ENCODE measurements around the gene PPP2R2D.

PPP2R2D gene

DNA sequence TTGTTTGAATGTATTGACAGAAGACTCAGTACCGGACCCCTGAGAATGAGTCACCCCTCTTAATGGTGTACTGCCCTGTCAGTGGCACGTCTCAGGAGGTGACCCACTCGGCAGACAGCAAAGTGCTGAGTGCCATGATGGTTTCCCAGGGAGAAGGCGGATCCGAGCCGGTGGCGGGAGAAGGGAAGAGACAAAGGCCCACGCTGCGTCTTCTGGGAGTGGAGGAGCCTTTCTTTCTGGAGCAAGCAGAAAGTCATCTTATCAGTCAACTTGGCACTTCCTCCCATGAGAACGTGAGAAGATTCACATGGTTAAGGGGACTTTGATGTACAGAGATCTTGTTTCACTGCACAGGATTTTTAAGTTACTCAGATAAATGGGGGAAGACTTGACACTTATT lies 14.6 kb upstream of the PPP2R2D start:
- FAIRE-seq (no peak), DNase-seq (ENCODE audit: insufficient read length, low spot score) (no peak)

DNA sequence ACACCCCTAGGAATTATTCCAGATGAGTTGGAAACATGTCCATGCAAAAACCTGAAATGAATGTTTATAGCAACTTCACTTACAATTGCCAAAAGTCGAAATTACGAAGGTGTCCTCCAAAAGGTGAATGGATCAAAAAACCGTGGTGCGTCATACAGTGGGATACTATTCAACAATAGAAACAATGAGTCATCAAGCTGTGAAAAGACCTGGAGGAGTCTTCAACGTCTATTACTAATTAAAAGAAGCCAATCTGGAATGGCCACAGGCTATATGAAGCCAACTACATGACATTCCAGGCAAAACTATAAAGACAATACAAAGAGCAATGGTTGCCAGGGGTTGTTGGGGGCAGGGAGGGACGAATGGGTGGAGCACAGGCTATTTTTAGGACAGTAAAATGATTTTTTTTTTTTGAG lies 12.6 kb upstream of the PPP2R2D start:
- FAIRE-seq (no peak), DNase-seq (ENCODE audit: insufficient read length, low spot score) (no peak)

DNA sequence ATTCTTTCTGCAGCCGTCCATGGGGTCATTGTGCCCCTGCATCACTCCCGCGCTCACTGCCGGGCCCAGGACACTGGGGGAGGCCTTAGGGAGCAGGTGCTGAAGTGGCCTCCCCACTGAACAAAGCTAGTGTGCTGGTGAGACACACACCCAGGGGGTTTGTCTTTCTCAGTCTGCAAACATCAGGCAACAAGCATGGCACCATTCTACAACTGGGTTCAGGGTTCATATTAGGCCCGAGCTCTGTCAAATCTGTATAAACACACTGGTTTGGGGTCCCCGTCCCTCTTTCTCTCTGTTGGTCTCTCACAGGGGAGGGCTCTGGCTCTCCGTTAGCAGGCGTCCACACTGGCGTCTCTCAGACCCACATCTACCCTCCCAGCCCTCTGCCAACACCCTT lies 11.1 kb upstream of the PPP2R2D start:
- DNase-seq (ENCODE audit: insufficient read length, low spot score): no peak
- no peak for FAIRE-seq

DNA sequence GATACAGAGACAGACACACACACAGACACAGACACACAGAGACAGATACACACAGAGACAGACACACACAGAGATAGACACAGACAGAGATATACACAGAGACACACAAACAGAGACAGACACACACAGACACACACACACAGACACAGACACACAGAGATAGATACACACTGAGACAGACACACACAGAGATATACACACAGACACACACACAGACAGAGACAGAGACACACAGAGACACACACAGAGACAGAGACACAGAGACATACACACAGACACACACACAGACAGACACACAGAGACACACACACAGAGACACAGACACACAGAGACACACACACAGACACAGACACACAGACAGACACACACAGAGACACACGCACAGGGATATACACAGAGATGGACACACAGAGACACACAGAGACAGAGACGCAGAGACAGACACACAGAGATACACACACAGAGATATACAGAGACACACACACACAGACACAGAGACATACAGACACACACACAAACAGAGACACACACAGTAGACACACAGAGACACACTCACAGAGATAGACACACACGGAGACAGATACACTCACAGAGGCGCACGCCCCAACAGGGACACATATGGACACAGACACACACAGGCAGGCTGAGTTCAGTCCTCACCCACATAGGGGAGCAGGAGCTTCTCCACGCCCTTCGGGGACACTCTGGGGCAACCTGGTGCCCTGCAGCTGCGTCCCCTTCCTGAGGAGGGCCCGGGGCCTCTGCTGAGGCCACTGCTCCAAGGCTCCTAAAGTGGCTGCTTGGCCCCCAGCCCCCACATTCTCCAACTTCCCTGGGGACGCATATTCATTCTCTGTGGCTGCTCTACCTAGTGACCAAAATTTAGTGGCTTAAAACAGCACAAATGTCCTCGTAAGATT lies 10.3 kb upstream of the PPP2R2D start:
- DNase-seq (ENCODE audit: insufficient read length, low spot score) (no peak), FAIRE-seq (no peak)

DNA sequence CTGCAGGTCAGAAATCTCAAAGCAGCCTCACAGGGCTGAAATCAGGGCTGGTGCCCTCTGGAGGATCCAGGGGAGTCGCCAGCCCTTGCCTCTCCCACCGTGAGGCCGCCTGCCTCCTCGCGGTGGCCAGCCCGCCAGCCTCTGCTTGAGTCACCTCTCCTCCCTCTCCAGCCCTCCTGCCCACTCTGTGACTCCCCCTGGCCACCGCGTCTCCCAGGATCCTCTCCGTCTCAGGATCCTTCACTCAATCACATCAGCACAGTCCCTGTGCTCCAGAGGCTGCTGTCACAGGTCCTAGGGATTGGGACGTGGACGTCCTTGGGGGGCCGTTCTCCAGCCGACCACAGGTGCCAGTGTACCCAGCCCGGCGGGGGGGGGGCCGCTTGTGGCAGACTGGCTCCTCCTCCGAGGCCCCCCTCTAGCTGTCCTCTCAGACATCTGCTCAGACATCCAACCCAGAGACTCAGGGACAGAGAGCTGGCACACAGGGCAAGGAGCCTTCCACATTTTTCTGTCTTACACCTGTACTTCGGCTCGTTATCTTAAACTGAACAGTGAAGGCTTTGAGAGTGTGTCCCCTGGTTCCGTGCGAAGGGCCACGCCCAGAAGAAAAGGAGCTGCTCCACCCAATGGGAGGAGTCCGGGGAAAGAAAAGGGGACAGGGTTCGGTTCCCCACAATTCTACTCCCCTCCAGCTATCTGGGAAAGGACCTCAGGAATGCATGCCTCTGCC lies 9.4 kb upstream of the PPP2R2D start:
- no peak for FAIRE-seq

DNA sequence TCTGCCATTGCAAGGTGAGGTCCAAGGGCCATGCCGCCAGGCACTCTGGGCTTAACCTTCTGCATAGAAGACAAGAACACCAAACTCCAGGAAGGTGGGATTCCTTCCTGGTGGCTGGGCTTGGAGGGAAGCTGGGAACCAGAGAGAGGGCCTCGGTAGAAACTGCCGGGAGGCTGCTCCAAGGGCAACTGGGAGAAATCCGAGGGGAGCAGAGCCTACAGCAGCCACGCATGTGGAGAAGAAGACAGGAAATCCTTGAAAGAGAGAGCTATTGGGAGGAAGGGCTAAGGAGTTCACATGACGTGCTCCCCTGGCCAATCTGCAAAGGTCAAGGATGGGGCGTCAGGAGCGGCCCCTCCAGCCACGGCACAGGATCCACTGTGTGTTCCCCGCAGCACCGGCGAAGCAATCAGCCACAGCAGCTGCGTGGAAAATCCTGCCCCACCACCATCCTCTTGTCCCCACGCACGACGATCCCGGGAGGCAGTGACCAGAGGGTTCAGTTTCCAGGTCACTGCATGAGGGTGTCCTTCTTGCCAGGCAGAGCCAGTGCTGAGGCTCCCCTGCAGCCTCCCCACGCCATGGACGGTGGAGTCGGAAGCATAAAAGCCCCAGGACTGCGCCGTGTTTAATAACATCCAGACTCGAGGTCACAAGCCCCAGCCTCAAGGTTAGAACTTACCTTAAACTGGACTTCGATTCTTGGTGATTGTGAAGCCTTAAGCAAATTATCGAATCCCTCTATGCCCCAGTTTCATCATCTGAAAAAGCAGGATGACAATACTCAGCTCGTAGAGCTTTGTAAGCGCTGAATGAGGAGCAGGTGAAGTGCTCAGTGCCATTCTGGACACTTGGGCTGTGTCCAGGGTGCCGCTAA lies 8.6 kb upstream of the PPP2R2D start:
- no peak for FAIRE-seq
- DNase-seq (ENCODE audit: insufficient read length, low spot score): no peak

More for the DNA sequence above, 9.4 kb upstream of the PPP2R2D start:
- peak; percentile 22 for DNase-seq (ENCODE audit: insufficient read length, low spot score)

DNA sequence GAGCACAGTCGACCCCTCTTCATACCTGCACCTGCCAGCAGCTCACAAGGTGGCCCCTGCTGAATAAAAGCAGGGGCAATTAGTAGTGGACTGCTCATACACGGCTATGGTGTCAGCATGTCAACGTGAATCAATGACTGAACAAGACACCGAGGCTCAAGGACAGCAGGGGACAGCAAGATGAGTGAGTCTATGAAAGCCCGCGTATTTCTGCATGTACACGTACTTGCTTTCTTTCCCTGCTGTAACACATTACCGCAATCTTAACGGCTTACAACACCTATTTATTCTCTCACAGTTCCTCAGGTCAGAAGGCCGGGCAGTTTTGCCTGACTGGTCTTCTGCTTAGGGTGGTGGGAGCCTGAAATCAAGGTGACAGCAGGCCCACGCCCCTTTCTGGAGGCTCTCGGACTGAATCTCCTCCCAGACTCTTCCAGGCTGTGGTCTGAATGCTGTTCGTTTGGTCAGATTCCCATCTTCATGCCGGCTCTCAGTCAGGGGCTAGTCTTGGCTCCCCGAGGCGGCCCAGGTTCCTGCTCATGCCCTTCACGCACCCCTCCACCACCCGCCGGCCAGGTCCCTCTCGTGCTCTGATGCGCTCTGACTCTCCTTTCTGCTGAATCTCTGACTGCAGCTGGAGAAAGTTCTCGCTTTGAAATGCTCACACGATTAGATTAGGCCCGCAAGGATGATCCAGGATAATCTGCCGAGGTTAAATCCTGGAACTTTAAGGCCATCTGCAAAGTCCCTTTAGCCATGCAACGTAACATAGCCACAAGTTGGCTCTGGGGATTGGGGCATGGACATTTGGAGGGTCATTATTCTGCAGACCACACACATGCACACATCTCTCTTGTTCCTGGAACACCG lies 7.8 kb upstream of the PPP2R2D start:
- FAIRE-seq: no peak

DNA sequence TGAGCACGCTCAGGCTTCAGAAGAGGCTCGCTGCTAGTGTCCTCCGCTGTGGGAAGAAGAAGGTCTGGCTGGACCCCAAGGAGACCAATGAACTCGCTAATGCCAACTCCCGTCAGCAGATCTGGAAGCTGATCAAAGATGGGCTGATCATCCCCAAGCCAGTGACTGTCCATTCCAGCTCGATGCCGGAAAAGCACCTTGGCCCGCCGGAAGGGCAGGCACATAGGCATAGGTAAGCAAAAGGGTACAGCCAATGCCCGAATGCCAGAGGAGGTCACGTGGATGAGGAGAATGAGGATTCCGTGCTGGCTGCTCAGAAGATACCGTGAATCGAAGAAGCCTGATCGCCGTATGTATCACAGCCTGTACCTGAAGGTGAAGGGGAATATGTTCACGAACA lies 5.7 kb upstream of the PPP2R2D start:
- DNase-seq (ENCODE audit: insufficient read length, low spot score) (no peak), FAIRE-seq (no peak)

More for the DNA sequence above, 7.8 kb upstream of the PPP2R2D start:
- DNase-seq (ENCODE audit: insufficient read length, low spot score): no peak

DNA sequence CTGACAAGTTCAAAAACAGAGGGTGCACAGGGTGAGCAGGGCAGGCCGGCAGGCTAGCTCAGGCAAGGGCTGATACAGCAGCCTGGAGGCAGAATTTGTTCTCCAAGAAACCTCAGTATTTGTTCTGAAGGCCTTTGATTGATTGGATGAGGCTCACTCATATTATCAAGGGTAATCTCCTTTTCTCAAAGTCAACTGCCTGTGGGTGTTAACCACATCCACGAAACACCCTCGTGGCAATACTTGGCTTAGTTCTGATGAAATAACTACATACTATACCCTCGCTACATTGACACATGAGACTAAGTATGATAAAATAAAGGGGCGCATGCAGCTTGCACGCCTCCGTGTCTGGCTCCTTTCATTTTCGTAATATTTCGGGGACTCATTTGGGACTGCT lies 4.4 kb upstream of the PPP2R2D start:
- FAIRE-seq (no peak), DNase-seq (ENCODE audit: insufficient read length, low spot score) (no peak)

DNA sequence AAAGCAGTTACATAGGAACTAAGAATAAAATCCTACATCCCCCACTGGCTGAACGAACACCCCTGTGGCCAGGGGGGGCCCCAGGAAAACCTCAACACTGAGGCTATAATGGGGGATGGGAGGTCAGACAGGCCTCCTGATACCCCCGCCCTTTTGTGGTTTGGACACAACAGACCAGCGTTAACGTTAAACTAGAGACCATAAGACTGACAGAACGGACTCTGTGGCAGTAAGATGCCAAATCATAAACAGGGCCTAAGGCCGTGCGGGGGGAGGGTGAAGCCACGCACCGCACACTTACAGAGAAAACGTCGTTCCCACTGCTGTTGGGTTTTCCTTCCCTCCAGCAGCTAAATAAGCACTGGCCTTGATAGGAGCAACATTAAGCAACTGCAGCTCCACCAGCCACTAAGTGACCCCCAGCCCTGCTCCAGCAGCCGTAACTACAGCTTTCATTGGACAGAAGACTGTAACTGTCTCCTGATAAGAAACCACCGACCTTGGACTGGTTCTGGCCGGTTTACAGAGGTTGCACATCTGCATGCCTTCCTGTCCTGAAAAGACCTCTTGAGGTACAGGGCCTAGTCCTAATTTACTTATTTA lies 3.4 kb upstream of the PPP2R2D start:
- DNase-seq (ENCODE audit: insufficient read length, low spot score) (no peak), FAIRE-seq (no peak)

DNA sequence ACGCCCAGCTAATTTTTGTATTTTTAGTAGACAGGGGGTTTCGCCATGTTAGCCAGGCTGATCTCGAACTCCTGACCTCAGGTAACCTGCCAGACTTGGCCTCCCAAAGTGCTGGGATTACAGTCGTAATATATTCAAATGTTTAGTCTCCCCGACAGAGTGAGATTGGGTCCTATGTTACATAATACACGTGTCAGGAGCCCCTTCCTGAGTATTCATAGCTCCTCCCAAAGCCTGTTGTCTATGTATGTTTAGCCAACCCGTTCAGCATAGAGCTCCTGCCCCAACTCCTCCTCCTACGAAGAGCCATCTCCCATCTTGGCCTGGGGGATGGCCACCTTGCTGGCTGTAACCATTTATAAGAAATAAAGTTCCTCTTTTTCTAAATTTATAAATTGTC lies 2.7 kb upstream of the PPP2R2D start:
- FAIRE-seq (no peak), DNase-seq (ENCODE audit: insufficient read length, low spot score) (no peak)

DNA sequence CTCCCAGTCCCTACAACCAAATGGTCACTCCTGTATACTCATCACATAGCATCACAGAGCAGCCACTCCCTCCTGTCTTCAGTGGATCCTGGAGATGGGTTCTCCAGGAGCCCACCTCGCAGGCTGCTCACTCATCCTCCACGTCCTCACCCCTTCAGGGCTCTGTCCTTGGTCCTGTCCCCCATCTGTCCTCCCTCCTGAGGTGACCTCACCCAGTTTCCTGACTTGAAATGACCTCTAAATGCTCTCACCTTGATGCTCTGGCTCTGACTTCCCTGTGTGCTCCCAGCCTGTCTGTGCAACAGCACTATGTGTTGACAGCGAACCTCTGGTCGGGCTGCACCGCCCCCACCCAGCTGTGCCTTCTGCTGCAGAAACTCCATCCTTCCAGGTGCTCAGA lies 2.1 kb upstream of the PPP2R2D start:
- FAIRE-seq: no peak
- no peak for DNase-seq (ENCODE audit: insufficient read length, low spot score)

DNA sequence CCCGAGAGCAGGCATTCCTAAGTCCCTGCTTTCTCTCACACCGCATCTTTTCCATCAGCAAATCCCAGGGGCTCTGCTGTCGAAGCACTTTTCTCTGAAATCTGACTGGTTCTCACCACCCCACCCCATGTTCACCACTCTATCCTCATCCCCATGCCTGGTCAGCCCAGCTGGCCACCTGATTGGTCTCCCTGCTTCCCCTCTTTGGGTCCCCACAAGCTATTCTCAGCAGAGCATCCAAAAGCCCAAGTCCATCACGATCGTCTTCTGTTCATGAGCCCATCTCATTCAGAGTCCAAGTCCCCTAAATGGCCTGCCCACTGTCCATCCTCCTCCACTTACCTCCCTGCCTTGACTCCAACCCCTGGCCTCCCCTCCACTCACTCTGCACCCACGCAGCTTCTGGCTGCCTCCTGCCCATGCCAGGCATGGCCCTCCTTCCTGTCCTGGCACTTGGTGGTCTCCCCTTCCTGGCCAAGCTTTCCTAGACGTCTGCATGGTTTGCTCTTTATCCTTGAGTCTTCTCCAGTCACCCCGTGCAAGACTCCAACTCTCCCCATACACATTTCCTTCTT lies 1.6 kb upstream of the PPP2R2D start:
- FAIRE-seq (no peak), DNase-seq (ENCODE audit: insufficient read length, low spot score) (no peak)

DNA sequence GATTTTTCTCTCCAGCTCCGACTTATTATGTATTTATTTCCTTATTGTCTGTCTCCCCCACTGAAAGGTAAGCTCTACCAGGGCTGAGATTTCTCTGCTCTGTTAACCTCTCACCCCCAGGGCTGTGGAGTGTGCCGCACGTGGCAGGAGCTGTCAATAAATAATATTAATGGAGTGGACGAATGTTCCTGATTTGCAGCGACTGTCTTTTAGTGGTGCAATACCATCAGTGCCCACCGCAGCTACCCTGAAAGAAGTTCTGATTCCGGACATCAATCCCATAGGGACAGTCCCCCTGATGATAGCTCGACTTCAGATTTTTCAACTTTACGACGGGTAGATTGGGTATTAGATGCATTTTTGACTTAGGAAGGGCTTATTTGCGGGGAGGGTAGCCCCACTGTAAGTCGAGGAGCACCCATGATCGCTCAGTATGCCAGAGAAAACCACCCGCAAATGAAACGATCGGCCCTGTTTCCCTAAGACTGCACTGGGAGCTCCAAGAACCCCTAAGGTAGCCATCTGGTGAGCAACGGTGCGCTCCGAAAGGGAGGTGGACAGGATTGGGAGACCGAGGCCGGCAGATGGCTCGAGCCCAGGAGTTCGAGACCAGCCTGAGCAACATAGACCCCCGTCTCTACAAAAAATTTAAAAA lies 986 bp upstream of the PPP2R2D start:
- FAIRE-seq (no peak), DNase-seq (ENCODE audit: insufficient read length, low spot score) (no peak)

DNA sequence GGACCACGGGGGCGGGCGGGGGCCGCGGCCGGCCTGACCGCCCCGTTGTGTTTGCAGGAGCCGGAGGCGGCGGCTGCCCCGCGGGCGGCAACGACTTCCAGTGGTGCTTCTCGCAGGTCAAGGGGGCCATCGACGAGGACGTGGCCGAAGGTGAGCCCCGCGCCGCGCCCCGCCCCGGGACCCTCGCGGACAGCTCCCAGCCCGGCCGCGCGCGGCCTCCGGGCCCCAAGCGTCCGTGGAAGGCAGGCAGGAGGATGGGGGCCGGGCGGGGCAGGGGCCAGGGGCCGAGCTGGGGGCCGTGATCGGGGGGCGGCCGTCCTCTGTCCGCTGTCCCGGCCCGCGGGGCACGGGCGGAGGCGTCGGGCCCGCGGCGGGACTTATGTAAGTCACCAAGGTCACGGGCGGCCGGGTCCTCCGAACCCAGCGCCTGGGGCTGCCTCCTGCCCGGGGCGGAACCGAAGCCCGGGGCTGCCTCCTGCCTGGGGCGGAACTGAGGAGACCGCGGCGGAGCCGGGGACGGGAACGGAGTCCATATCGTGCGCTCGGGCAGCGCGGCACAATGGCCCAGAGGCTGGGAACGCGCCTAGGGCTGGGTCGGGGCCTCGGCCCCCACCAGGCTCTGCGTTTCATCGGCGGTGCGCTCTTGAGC lies 497 bp downstream of the PPP2R2D start:
- FAIRE-seq: no peak

DNA sequence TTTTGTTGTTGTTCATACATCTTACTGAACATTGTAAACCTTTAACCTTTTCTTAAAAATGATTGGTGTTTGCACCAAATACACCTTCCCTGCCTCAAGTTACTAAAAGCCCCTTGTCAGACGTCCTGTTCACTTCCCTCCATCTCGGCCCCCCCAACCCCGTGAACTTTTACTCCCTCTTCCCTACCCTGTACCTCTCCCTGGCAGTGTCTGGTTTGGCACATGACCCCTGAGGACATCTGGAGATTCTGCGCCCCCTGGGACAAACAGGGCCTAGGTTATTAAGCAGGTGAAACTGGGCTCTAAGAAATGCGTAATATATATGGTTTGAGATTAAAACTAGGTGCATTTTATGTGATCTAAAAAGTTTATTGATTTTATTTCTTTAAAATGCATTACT lies 1.4 kb downstream of the PPP2R2D start:
- FAIRE-seq (no peak), DNase-seq (ENCODE audit: insufficient read length, low spot score) (no peak)

More for the DNA sequence above, 497 bp downstream of the PPP2R2D start:
- DNase-seq (ENCODE audit: insufficient read length, low spot score): no peak

DNA sequence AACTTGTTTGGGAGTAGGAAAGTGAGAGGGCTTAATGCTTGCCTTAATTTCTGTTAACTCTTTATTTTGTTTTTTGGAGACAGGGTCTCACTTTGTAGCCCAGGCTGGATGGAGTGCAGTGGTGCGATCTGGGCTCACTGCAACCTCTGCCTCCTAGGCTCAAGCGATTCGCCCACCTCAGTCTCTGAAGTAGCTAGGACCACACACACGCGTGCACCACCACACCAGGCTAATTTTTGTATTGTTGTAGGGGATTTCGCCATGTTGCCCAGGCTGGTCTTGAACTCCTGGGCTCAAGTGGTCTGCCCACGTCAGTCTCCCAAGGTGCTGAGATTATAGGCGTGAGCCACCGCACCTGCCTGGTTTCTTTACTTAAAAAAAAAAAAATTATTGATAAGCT lies 1.9 kb downstream of the PPP2R2D start:
- DNase-seq (ENCODE audit: insufficient read length, low spot score) (no peak), FAIRE-seq (no peak)

DNA sequence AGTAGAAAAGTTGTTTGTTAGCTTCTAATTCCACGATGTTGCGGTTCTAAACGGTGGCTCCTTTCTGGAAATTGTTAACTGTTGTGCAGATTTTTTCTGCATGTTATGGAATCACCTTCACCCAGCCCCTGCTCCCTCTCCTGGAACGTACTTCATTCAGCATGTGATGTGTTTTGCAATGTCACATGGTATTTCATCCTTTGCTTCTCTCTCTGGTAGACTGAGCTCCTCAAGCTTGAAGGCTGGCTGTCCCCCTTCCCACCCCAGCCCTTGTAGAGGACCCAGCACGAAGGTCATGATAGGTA lies 4.4 kb downstream of the PPP2R2D start:
- DNase-seq (ENCODE audit: insufficient read length, low spot score) (no peak), FAIRE-seq (no peak)
